Lower leg skin (tissue), 3 donors: ENCODE data around the gene UEVLD.

Experiments used
- CTCF ChIP-seq, 3 donors: fragments of 450-650 bp; IDR thresholded peaks; one replicate each; pipeline ENCODE4 v1.5.1; 2016; ENCODE audit warnings: antibody characterized with exemption in 3 of 3, mild to moderate bottlenecking in 3 of 3, moderate library complexity in 2 of 3
- POLR2A ChIP-seq, 2 donors: fragments of 450-650 bp; IDR thresholded peaks; one replicate each; pipeline ENCODE4 v1.6.1; 2016 to 2017; ENCODE audit warnings: antibody characterized with exemption in 2 of 2, mild to moderate bottlenecking in 1 of 2, moderate library complexity in 1 of 2

DNA sequence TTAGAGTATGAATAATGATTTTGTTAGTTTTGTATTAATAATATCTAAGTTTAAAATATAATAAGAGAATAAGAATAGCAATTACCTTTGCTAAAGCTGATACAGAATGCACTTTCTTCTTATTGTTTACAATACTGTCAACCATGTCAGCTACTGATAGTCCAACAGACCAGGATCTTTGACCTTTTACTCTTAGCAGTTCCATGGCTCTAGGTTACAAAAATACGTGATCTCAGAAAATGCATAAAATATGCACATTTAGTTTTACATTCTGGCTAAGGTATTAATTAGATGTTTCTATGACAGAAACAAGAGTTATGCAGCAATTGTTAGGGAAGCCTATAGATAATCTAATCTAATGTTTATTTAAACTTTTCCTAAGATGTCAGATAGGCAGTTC, 54.3 kb downstream of the UEVLD start:
- TF ChIP-seq POLR2A (IDR thresholded peaks at IDR 0.05) = no peak
- no peak for TF ChIP-seq CTCF (IDR thresholded peaks at IDR 0.05)
